GM21576 (cell line): ENCODE measurements around the gene FKBP5.
"Not testable (repeated sequence)": the region's sequence is repeated elsewhere in the genome, so short reads cannot be mapped to it uniquely, and the experiment has no call there.

ENCODE experiments used
- ATAC-seq: cut with Tn5 transposase; IDR thresholded peaks from one replicate; pipeline ENCODE4 v1.9.1; 2021; ENCODE audit warnings: mild to moderate bottlenecking, moderate library complexity; ENCODE audit not compliant: unreplicated experiment

Gene FKBP5

GRCh38 chr6:35550437-35550836, 138.3 kb downstream of the FKBP5 start:
- ATAC-seq, result no peak

- ATAC-seq, result no peak
Observed at GRCh38 chr6:35547676-35548075, 141.0 kb downstream of the FKBP5 start.

- no peak for ATAC-seq
Observed at GRCh38 chr6:35544769-35545361, 143.8 kb downstream of the FKBP5 start.

- no peak for ATAC-seq
Observed at GRCh38 chr6:35543459-35544193, 145.1 kb downstream of the FKBP5 start.

GRCh38 chr6:35541836-35542235, 146.9 kb downstream of the FKBP5 start:
- no peak for ATAC-seq

GRCh38 chr6:35539223-35539622, 149.5 kb downstream of the FKBP5 start:
- no peak for ATAC-seq

- not testable (repeated sequence) for ATAC-seq
Observed at GRCh38 chr6:35535847-35536246, 152.9 kb downstream of the FKBP5 start.

GRCh38 chr6:35534407-35535170, 154.1 kb downstream of the FKBP5 start:
- ATAC-seq, result no peak

GRCh38 chr6:35533981-35534380, 154.7 kb downstream of the FKBP5 start:
- no peak for ATAC-seq

- no peak for ATAC-seq
Observed at GRCh38 chr6:35532126-35532525, 156.6 kb downstream of the FKBP5 start.

GRCh38 chr6:35524380-35525020, 164.2 kb downstream of the FKBP5 start:
- ATAC-seq, result no peak
